ENCODE measurements around the gene SLC22A12. TPM values are rescaled to one million over a fixed set of nuclear protein-coding genes. Genes with fewer than 3 reads are reported as not detected.

SLC22A12 gene
- total RNA-seq, 1 experiment from 2014 or later = not detected

DNA sequence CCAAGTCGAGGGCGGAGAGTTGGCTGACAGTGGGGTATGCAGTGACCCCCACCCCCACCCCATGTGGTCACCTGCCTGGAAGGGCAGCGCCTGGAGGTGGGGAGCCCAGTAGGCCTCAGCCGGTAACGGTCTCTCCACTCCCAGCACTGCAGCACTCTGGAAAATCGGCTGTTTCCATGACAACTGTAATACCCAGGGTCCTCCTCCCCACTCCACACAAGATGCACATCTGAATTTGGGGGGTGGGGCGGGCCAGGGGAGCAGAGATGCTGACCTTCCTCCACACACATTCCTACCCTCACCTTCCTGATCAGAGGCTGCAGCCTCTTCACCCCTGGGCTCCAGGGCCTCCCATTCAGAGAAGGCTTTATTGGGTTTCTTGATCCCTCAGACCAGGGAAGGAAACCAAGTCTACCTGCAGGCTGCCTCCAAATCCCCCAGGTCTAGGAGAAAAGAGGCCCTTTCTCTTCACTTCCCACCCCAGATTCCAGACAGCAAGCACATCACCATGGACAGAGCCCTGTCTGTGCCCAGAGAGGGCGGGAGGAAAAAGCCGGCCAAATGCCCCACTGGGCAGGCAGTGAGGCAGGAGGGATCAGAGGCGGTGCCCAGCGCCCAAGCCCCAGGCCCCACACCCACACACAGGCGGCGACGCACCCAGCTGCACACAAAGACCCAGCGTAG lies 46.5 kb downstream of the SLC22A12 start:
- ChIA-PET CTCF (no interaction called here), POLR2A (ENCODE audit: unreplicated experiment) (no interaction called here)
- Histone ChIP-seq H3K9ac (ENCODE audit: low read length) (no peak overlapping the region), H3K27ac (ENCODE audit: low read length) (no peak overlapping the region), H3K79me2 (ENCODE audit: low read length) (no peaks in the 10 kb centered on the region), H3K36me3 (ENCODE audit: low read depth, low read length) (no peaks in the 10 kb centered on the region), H3K4me1 (ENCODE audit: insufficient read depth, low read length) (no peaks in the 10 kb centered on the region), H3K9me3 (ENCODE audit: low read length) (no peaks in the 10 kb centered on the region), H3K4me2 (ENCODE audit: low read length) (no peak overlapping the region), H3F3A (ENCODE audit: low read length, unreplicated experiment) (no peaks in the 10 kb centered on the region), H3K9me2 (replicated peaks; ENCODE audit: low read length) (no peaks in the 10 kb centered on the region), H3K27me3 (ENCODE audit: low read length) (peaks cover 38% of the 10 kb centered on the region), H3K4me3 (ENCODE audit: low read length) (no peak overlapping the region), H4K20me1 (ENCODE audit: low read length) (no peaks in the 10 kb centered on the region), H2AFZ (ENCODE audit: low read length) (no peak overlapping the region)
- intact Hi-C loops (cut with micrococcal nuclease) = no loop called here
- BruUV-seq (replicated peaks) = no TSS peak
- no peak for ATAC-seq
- DNase-seq = no peak
- no peak for TF ChIP-seq CTCF (conservative IDR thresholded peaks at IDR 0.05; ENCODE audit: low read depth, low read length)
- TF ChIP-seq EZH2 (IDR thresholded peaks at IDR 0.05; ENCODE audit: low read length, unreplicated experiment) = no peak
- no peak for TF ChIP-seq EZH2phosphoT487 (IDR thresholded peaks at IDR 0.05; ENCODE audit: borderline replicate concordance, low read length)

GRCh38 chr11:64638018-64638665 lies 47.1 kb downstream of the SLC22A12 start:
- H3K4me3 ChIP-seq (ENCODE audit: low read length) = no peak overlapping the region
- ChIA-PET POLR2A (ENCODE audit: unreplicated experiment) (no interaction called here), CTCF (no interaction called here)
- TF ChIP-seq CTCF (conservative IDR thresholded peaks at IDR 0.05; ENCODE audit: low read depth, low read length) (no peak), EZH2 (IDR thresholded peaks at IDR 0.05; ENCODE audit: low read length, unreplicated experiment) (no peak), EZH2phosphoT487 (IDR thresholded peaks at IDR 0.05; ENCODE audit: borderline replicate concordance, low read length) (no peak)
- DNase-seq = no peak
- no peaks in the 10 kb centered on the region for H3K9me2 ChIP-seq (replicated peaks; ENCODE audit: low read length)
- H3K27me3 ChIP-seq (ENCODE audit: low read length) = peaks cover 36% of the 10 kb centered on the region
- no TSS peak for BruUV-seq (replicated peaks)
- no peak for ATAC-seq
- H3K79me2 ChIP-seq (ENCODE audit: low read length) = no peaks in the 10 kb centered on the region
- H3K4me1 ChIP-seq (ENCODE audit: insufficient read depth, low read length) = no peaks in the 10 kb centered on the region
- no peaks in the 10 kb centered on the region for H3K36me3 ChIP-seq (ENCODE audit: low read depth, low read length)
- no peaks in the 10 kb centered on the region for H3K9me3 ChIP-seq (ENCODE audit: low read length)
- H4K20me1 ChIP-seq (ENCODE audit: low read length) = no peaks in the 10 kb centered on the region
- H3K9ac ChIP-seq (ENCODE audit: low read length) = no peak overlapping the region
- H3K4me2 ChIP-seq (ENCODE audit: low read length) = no peak overlapping the region
- H3F3A ChIP-seq (ENCODE audit: low read length, unreplicated experiment) = no peaks in the 10 kb centered on the region
- no peak overlapping the region for H2AFZ ChIP-seq (ENCODE audit: low read length)
- H3K27ac ChIP-seq (ENCODE audit: low read length) = no peak overlapping the region
- intact Hi-C loops (cut with micrococcal nuclease) = no loop called here

DNA sequence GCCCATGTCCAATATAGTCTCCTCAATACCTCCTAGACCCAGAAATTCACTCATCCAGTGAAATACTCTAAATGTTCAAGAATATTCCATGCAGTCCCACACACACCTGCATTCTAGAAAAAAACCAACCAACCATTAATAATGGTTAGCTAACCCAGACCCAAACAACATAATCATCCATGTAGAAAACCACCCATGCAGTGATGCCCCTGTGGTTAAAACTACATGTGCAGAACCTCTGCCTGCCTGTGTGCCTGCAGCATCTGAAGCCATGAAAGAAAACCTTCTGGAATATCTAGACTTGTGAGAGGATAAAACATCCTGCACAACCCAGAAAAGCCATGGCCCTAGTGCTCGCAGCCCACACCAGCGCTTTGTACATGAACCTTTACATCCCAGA lies 47.8 kb downstream of the SLC22A12 start:
- POLR2A ChIA-PET (ENCODE audit: unreplicated experiment) = no interaction called here
- intact Hi-C loops (cut with micrococcal nuclease) = no loop called here
- H2AFZ ChIP-seq (ENCODE audit: low read length) = no peak overlapping the region
- BruUV-seq (replicated peaks) = no TSS peak
- H3K4me3 ChIP-seq (ENCODE audit: low read length) = no peak overlapping the region
- TF ChIP-seq CTCF (conservative IDR thresholded peaks at IDR 0.05; ENCODE audit: low read depth, low read length) (no peak), EZH2 (IDR thresholded peaks at IDR 0.05; ENCODE audit: low read length, unreplicated experiment) (no peak), EZH2phosphoT487 (IDR thresholded peaks at IDR 0.05; ENCODE audit: borderline replicate concordance, low read length) (no peak)
- H3K9me3 ChIP-seq (ENCODE audit: low read length) = no peaks in the 10 kb centered on the region
- DNase-seq (no peak), ATAC-seq (no peak)
- no peaks in the 10 kb centered on the region for H3K79me2 ChIP-seq (ENCODE audit: low read length)
- no peak overlapping the region for H3K9ac ChIP-seq (ENCODE audit: low read length)
- H3F3A ChIP-seq (ENCODE audit: low read length, unreplicated experiment) = no peaks in the 10 kb centered on the region
- CTCF ChIA-PET = no interaction called here
- no peak overlapping the region for H3K27ac ChIP-seq (ENCODE audit: low read length)
- peaks cover 37% of the 10 kb centered on the region for H3K27me3 ChIP-seq (ENCODE audit: low read length)
- no peaks in the 10 kb centered on the region for H3K36me3 ChIP-seq (ENCODE audit: low read depth, low read length)
- no peaks in the 10 kb centered on the region for H3K9me2 ChIP-seq (replicated peaks; ENCODE audit: low read length)
- H3K4me1 ChIP-seq (ENCODE audit: insufficient read depth, low read length) = no peaks in the 10 kb centered on the region
- no peak overlapping the region for H3K4me2 ChIP-seq (ENCODE audit: low read length)
- H4K20me1 ChIP-seq (ENCODE audit: low read length) = no peaks in the 10 kb centered on the region
